Mesenchymal stem cell (in vitro differentiated cells and primary cell): ENCODE data around the gene TFAP2E.

Experiments used
- DNase-seq: peaks from one replicate; pipeline ENCODE4 v3.0.0-alpha.2; 2013
- H2AFZ ChIP-seq: one replicate; pipeline ENCODE4 v1.6.1; 2013; ENCODE audit warnings: low read depth, mild to moderate bottlenecking, control low read depth, inconsistent platforms, low read length, moderate library complexity
- H2AK5ac ChIP-seq: 2 replicates; pipeline ENCODE4 v1.6.1; 2013; ENCODE audit warnings: low read length, moderate library complexity, mild to moderate bottlenecking, inconsistent platforms; ENCODE audit not compliant: severe bottlenecking
- H2BK120ac ChIP-seq: one replicate; pipeline ENCODE4 v1.6.1; 2013; ENCODE audit warnings: low read depth, mild to moderate bottlenecking, inconsistent platforms, low read length, moderate library complexity
- H2BK12ac ChIP-seq, 2 experiments: one replicate each; pipeline ENCODE4 v1.6.1; 2013; ENCODE audit warnings: inconsistent platforms in 2 of 2, low read length in 2 of 2, mild to moderate bottlenecking in 2 of 2, moderate library complexity in 2 of 2, control low read depth in 1 of 2
- H2BK15ac ChIP-seq: one replicate; pipeline ENCODE4 v1.6.1; 2013; ENCODE audit warnings: mild to moderate bottlenecking, low read depth, inconsistent platforms; ENCODE audit not compliant: poor library complexity, severe bottlenecking
- H2BK5ac ChIP-seq: 2 replicates; pipeline ENCODE4 v1.6.1; 2013; ENCODE audit warnings: low read depth, mild to moderate bottlenecking, low read length, control low read depth, inconsistent platforms; ENCODE audit not compliant: poor library complexity, severe bottlenecking
- H3K14ac ChIP-seq, 2 experiments: one replicate each; pipeline ENCODE4 v1.6.1; 2013; ENCODE audit warnings: inconsistent platforms in 2 of 2, low read length in 2 of 2, control low read depth in 1 of 2, mild to moderate bottlenecking in 1 of 2, moderate library complexity in 1 of 2
- H3K18ac ChIP-seq, 2 experiments: one replicate each; pipeline ENCODE4 v1.6.1; 2013; ENCODE audit warnings: inconsistent platforms in 2 of 2, low read length in 2 of 2, control low read depth in 1 of 2, low read depth in 1 of 2, mild to moderate bottlenecking in 1 of 2
- H3K23ac ChIP-seq, 2 experiments: one replicate each; pipeline ENCODE4 v1.6.1; 2013; ENCODE audit warnings: inconsistent platforms in 2 of 2, low read length in 2 of 2, mild to moderate bottlenecking in 2 of 2, moderate library complexity in 2 of 2, control low read depth in 1 of 2
- H3K27ac ChIP-seq: 2 replicates; pipeline ENCODE4 v1.5.1; 2013; ENCODE audit warnings: mild to moderate bottlenecking, moderate library complexity, low read length, control low read depth, inconsistent platforms; ENCODE audit not compliant: poor library complexity, severe bottlenecking
- H3K27me3 ChIP-seq, 2 experiments: 2 replicates each; pipeline versions ENCODE4 v1.6.1 to v1.7.0; 2013; ENCODE audit warnings: low read length in 2 of 2, mild to moderate bottlenecking in 2 of 2, moderate library complexity in 2 of 2, control low read depth in 1 of 2, inconsistent platforms in 1 of 2; ENCODE audit not compliant: control insufficient read depth in 1 of 2, insufficient read depth in 1 of 2
- H3K36me3 ChIP-seq, 2 experiments: 2 replicates each; pipeline versions ENCODE4 v1.6.1 to v1.7.0; 2013; ENCODE audit warnings: low read length in 2 of 2, control low read depth in 1 of 2, inconsistent platforms in 1 of 2, low read depth in 1 of 2, mild to moderate bottlenecking in 1 of 2; ENCODE audit not compliant: insufficient read depth in 2 of 2, control insufficient read depth in 1 of 2
- H3K4ac ChIP-seq, 2 experiments: one replicate each; pipeline ENCODE4 v1.6.1; 2013; ENCODE audit warnings: inconsistent platforms in 2 of 2, low read length in 2 of 2, mild to moderate bottlenecking in 2 of 2, moderate library complexity in 2 of 2, control low read depth in 1 of 2, low read depth in 1 of 2
- H3K4me1 ChIP-seq: 2 replicates; pipeline ENCODE4 v1.6.1; 2013; ENCODE audit warnings: low read depth, low read length, control low read depth; ENCODE audit not compliant: control insufficient read depth, insufficient read depth
- H3K4me2 ChIP-seq: 2 replicates; pipeline ENCODE4 v1.6.1; 2013; ENCODE audit warnings: low read length, mild to moderate bottlenecking, inconsistent platforms; ENCODE audit not compliant: poor library complexity, severe bottlenecking
- H3K4me3 ChIP-seq, 2 experiments: 2 replicates each; pipeline versions ENCODE4 v1.5.1 to v1.7.0; 2013; ENCODE audit warnings: low read length in 2 of 2, mild to moderate bottlenecking in 2 of 2, control low read depth in 1 of 2, low read depth in 1 of 2; ENCODE audit not compliant: insufficient read depth in 1 of 2
- H3K79me1 ChIP-seq: replicated peaks from 2 replicates; pipeline ENCODE4 v1.6.1; 2013; ENCODE audit warnings: mild to moderate bottlenecking, control low read depth, low read length, inconsistent platforms; ENCODE audit not compliant: poor library complexity, severe bottlenecking
- H3K9ac ChIP-seq: 2 replicates; pipeline ENCODE4 v1.7.0; 2013; ENCODE audit warnings: mild to moderate bottlenecking, low read length, moderate library complexity
- H3K9me3 ChIP-seq: 2 replicates; pipeline ENCODE4 v1.7.0; 2013; ENCODE audit warnings: mild to moderate bottlenecking, low read length; ENCODE audit not compliant: control insufficient read depth
- H4K8ac ChIP-seq: one replicate; pipeline ENCODE4 v1.6.1; 2013; ENCODE audit warnings: inconsistent platforms, mild to moderate bottlenecking, low read length, moderate library complexity
- H4K91ac ChIP-seq: one replicate; pipeline ENCODE4 v1.6.1; 2013; ENCODE audit warnings: mild to moderate bottlenecking, low read length, inconsistent platforms
- WGBS: methylation state at CpG from one replicate; pipeline ENCODE4 v1.1.7; 2013; ENCODE audit warnings: mixed read lengths; 5-methylcytosine and 5-hydroxymethylcytosine counted together

TFAP2E gene

GRCh38 chr1:35644204-35644603 lies 71.1 kb downstream of the TFAP2E start:
- WGBS, result 44% methylated on average over 2 of the region's 2 CpGs
- H2AK5ac ChIP-seq, result no peak overlapping the region
- peaks cover 20 to 21% of the 10 kb centered on the region in 2 experiments for H3K27me3 ChIP-seq
- H3K23ac ChIP-seq, result no peak overlapping the region
- H3K79me1 ChIP-seq, result no peaks in the 10 kb centered on the region
- no peaks in the 10 kb centered on the region for H3K4me1 ChIP-seq
- no peak overlapping the region for H2BK120ac ChIP-seq
- H2BK12ac ChIP-seq, result no peak overlapping the region
- no peak overlapping the region for H2BK5ac ChIP-seq
- no peak overlapping the region for H3K9ac ChIP-seq
- H3K4ac ChIP-seq, result no peak overlapping the region
- no peaks in the 10 kb centered on the region for H3K36me3 ChIP-seq
- no peak for DNase-seq
- H3K18ac ChIP-seq, result no peak overlapping the region
- no peak overlapping the region for H3K27ac ChIP-seq
- H4K8ac ChIP-seq, result no peak overlapping the region
- no peak overlapping the region for H2AFZ ChIP-seq
- no peak overlapping the region for H2BK15ac ChIP-seq
- no peaks in the 10 kb centered on the region for H3K9me3 ChIP-seq
- no peak overlapping the region for H4K91ac ChIP-seq
- H3K4me2 ChIP-seq, result no peak overlapping the region
- H3K4me3 ChIP-seq, result no peak overlapping the region
- no peak overlapping the region for H3K14ac ChIP-seq
